Subcutaneous preadipocyte (primary cell): ENCODE data around the gene RBM39. TPM values are rescaled to one million over a fixed set of nuclear protein-coding genes. Genes with fewer than 3 reads are reported as not detected.

Experiments used
- small RNA-seq: library from RNA; depleted of rRNA; stranded (forward); fragments of <200 nt; gene quantifications from one replicate; pipeline ENCODE3, GENCODE V24; 2012
- total RNA-seq: library from RNA; depleted of rRNA; stranded (reverse); fragments of >200 nt; gene quantifications from 2 replicates; pipeline ENCODE4 v1.2.3, GENCODE V29; 2012

RBM39 gene
- total RNA-seq = 239 and 285 TPM in 2 replicates

GRCh38 chr20:35741892-35742740 is at the start of gene RBM39:
Gene RBM39, minus strand, starts transcription at chr20:35742260. Its CDS starts 1,386 bp downstream, at chr20:35740874.

GRCh38 chr20:35771689-35772562 is 29.9 kb upstream of the RBM39 start, which contains the start of gene PHF20:
Gene PHF20, plus strand, starts transcription at chr20:35772015. Its CDS starts 29,508 bp downstream, at chr20:35801523.

GRCh38 chr20:35699127-35699956 is 42.7 kb downstream of the RBM39 start, which contains the start of the genes NFS1 and ROMO1:
Gene NFS1, minus strand, starts transcription at chr20:35699352. Its CDS starts 64 bp downstream, at chr20:35699288.
Gene ROMO1, plus strand, starts transcription at chr20:35699405. Its CDS starts 228 bp downstream, at chr20:35699633.

GRCh38 chr20:35664466-35665206 is 77.4 kb downstream of the RBM39 start, which contains the start of the genes CPNE1 and RBM12:
Gene CPNE1, minus strand, starts transcription at chr20:35664900. Its CDS starts 31,977 bp downstream, at chr20:35632923.
Gene RBM12, minus strand, starts transcription at chr20:35664900. Its CDS starts 9,578 bp downstream, at chr20:35655322.

Small RNA genes within 50 kb of the gene (small RNA-seq; reads per million reads assigned to genes)
- not detected for gene RF00026

Other genes starting within 250 kb of the RBM39 start
- not detected in 2 replicates for gene C20orf173, start 212.6 kb downstream of the RBM39 start, total RNA-seq
- gene ERGIC3, start 200.2 kb downstream of the RBM39 start, total RNA-seq = 201 and 346 TPM in 2 replicates
- 6.5 and 12.1 TPM in 2 replicates for gene SPAG4, start 126.4 kb downstream of the RBM39 start, total RNA-seq
- gene CPNE1, start 77.4 kb downstream of the RBM39 start, total RNA-seq = 140 and 147 TPM in 2 replicates
- gene RBM12, start 77.4 kb downstream of the RBM39 start, total RNA-seq = 48.1 and 66.7 TPM in 2 replicates
- 36.0 and 45.2 TPM in 2 replicates for gene NFS1, start 42.9 kb downstream of the RBM39 start, total RNA-seq
- 96.4 and 166 TPM in 2 replicates for gene ROMO1, start 42.9 kb downstream of the RBM39 start, total RNA-seq
- 18.7 and 29.1 TPM in 2 replicates for gene PHF20, start 29.8 kb upstream of the RBM39 start, total RNA-seq
- 61.8 and 82.7 TPM in 2 replicates for gene SCAND1, start 212.2 kb upstream of the RBM39 start, total RNA-seq
- 1.5 and 1.8 TPM in 2 replicates for gene CNBD2, start 226.3 kb upstream of the RBM39 start, total RNA-seq